H4 (cell line): ENCODE data around the gene KCNC4. TPM values are rescaled to one million over a fixed set of nuclear protein-coding genes. Genes with fewer than 3 reads are reported as not detected.
A peak's percentile ranks its signal among the peaks of the same experiment; 100 is the strongest.

Experiments
- DNase-seq: peaks from one replicate; pipeline ENCODE4 v3.0.0-alpha.2; 2015; ENCODE audit warnings: low spot score
- total RNA-seq: library from RNA; depleted of rRNA; stranded (reverse); fragments of >200 nt; shearing (Covaris generic); gene quantifications from 2 replicates; pipeline ENCODE4 v1.2.3, GENCODE V29; 2014; rRNA removed

The KCNC4 gene
- total RNA-seq: 0.12 and 0.72 TPM in 2 replicates

- DNase-seq: peak; percentile 63
These were observed at the start of gene KCNC4 for GRCh38 chr1:110209715-110210603. Gene KCNC4, plus strand, starts transcription at chr1:110210314. Its CDS starts 1,186 bp downstream, at chr1:110211500.

DNA sequence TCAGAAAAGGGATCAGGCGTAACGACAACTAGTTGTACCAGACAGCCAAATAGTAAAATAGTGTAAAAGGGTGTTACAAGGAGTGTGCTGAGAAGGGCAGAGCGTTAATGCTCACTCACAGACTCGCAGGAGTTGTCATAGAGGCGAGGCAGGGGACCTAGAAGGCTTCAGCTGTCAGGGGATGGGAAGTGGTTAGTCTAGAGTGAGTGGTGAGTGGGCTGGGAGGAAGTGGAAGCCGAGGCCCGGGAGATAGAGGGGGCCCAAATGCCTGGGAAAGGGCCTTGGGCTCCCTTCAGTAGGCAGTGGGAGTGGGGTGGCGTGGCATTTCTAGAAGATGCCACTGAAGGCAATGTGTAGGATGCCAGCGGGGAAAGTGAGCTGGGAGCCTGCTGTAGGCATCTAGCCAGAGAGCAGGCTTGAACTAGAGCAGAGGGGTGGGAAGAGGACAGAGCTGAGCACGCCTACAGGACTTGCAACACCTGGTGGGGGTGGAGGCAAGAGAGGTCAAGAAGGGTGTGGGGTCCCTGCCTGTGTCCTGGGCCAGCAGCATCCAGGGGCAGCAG lies 49.5 kb upstream of the KCNC4 start:
- no peak for DNase-seq

- no peak for DNase-seq
These were observed 48.9 kb upstream of the KCNC4 start for GRCh38 chr1:110161165-110161564.

DNA sequence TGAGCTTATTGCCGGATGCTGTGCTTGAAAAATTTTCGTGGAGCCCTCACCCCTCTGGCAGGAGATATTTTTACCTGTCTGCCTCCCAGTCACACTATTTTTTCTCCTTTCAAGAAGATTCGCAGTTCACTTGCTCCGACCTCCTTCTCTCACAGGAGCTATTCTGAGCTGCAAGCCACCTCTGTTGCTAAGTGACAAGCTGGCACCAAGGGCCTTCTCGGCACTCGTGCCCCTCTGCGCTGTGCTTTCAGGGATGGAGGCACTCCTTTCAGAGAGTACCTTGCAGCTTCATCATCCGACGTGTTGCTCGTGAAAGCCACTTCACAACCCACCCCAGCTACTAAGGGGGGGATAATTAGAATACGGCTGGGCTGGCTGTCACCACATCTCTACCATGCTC lies 48.3 kb upstream of the KCNC4 start:
- no peak for DNase-seq

DNA sequence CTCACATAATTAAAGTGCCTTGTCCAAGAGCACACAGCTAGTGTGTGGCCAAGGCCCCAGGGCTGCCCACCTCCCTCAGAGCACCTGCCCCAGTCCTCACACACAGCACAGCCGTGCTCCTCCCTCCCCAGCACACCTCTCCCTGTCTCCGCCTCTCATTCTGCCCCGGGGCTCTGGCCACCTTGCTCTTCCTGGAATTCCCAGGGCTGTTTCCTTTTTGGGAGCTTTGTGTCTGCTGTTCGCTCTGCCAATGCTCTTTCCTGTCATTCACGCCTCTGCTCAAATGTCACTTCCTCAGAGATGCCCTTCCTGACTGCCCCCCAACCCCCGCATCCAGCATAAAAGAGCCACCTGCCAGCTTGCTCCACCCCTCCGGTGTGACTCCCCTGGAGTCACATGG lies 46.5 kb upstream of the KCNC4 start:
- no peak for DNase-seq

DNA sequence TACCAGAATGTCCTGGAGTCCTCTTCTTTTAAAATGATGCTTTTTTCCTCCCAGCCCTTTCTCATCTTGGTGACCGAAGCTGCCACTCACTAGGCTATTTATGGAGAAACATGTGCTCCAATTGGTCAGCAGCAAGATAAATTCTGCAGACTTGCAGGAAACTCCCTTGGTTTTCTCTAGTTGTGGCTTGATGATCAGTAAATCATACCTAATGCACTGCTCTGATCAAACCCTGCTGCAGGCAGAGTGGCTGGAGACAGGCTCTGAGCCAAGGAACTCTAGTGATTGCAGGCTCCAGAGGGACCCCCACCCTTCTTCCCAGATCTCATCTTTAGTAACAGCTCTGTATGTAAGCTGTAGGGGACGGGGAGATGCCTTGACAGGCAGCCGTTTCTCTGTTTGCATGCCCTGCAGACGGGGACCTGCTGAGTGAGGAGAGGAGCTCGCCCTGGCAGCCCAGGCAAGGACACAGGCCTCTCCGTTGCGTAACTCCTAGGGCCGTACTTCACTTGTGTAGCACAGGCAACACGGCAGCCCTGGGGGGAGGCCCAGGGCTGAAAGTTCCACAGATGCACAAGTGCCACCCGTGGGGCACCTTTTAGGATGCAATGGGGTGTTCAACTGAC lies 45.3 kb upstream of the KCNC4 start:
- no peak for DNase-seq

DNA sequence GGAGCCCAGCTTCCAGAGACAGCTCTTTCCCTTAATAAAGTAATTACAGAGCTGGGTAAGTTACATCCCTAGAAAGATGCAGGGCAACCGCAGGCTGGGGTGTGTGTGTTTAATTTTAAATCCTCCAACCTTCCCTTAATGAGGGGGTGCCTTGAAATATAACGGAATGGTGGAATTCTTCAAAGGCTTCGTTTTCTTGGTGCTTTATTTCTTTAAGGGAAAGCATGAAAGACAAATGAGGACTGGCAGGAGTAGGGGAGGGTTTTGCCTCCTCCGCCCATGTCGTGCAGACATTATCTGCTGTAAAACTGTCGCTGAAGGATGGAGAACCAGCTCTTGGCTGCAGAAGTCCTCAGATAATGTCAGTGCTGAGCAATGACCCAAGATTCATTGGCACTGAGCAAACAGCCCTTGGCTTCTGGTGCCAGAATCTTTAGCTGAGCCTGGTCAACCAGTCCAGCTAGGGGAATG lies 44.3 kb upstream of the KCNC4 start:
- DNase-seq: no peak

DNA sequence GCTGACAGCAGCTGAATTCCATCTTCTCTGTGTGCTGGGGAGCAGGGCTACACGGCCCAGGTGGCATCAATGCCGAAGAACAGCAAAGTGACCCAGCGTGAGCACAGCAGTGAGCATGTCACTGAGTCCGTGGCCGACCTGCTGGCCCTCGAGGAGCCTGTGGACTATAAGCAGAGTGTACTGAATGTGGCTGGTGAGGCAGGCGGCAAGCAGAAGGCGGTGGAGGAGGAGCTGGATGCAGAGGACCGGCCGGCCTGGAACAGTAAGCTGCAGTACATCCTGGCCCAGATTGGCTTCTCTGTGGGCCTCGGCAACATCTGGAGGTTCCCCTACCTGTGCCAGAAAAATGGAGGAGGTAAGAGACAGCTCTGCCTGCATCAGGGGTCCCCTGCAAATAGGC lies 43.3 kb upstream of the KCNC4 start:
- no peak for DNase-seq

DNA sequence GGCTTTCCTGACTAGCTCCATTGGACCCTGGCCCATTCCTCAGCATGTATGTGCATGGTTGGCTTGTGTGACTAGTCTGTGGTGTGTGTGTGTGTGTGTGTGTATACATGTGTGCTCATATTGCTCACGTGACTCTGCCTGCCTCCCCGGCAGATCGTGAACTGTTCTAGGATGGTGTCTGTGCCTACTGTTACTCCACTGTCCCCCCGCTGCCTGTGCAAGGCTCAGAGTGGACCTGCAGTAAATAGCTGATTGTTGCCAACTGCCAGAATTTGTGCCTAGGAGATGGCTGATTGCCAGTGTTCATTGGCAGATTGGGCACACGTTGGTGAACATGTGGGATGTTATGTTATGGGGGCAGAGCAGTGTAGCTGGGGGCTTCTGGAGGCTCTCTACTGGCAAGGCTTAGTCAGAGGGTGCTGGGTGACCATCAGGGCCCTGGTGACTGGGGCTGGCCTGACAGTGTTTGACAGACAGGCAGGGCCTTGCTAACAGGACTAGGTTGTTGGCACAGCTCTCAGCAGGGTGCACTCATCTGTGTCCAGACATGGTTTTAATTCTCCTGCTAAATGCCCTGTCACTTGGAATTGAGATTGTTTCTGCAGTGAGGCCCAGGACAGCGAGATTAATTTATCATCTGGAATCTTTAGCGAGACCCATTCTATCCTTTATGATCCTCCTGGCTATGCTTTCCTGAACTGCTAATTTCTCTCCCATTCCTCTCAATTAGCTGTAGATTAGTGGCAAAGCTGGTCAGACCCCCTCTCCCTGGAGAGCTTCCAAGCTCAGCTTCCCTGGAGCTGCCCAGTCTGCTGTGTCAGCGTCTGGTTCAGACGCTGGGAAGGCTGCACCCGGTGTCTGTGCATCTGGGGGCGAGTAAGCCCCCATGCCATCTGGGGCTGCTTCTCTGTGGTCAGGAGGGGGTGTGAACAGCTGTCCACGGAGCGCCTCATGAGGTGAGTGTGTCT lies 39.1 kb upstream of the KCNC4 start:
- DNase-seq: no peak

DNA sequence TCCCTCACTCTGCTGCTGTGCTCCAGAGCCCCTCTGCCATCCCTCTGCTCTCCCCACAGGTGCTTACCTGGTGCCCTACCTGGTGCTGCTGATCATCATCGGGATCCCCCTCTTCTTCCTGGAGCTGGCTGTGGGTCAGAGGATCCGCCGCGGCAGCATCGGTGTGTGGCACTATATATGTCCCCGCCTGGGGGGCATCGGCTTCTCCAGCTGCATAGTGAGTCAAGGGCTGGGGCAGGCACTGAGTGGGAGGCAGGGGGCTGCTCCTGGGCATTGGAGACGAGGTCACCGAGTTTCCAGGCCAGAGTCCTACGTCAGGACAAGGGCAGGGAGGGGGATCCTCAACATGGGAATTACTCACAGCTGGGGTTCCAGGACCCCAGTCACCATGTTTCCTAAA lies 38.1 kb upstream of the KCNC4 start:
- no peak for DNase-seq

GRCh38 chr1:110173466-110174105 lies 36.5 kb upstream of the KCNC4 start:
- DNase-seq: no peak

DNA sequence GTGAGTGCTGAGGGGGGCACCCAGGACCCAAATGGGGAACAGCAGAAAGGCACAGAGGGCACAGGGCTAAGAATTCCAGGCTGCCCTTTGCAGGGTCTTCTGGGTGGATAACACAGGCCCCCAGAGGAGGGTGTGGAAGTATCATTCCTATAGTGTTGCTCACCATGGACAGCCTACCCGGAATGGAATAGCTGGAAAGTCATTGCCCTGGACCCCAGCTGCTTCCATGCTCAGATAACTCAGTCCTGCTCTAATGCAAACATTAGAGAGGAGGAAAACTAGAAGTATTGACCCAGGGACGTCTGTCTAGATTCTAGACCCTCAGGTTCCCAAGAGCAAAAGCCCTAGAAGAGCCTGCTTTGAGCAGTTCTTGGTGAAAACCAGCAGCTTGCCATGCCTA lies 35.2 kb upstream of the KCNC4 start:
- no peak for DNase-seq

- no peak for DNase-seq
These were observed 33.7 kb upstream of the KCNC4 start for GRCh38 chr1:110176299-110176956.

DNA sequence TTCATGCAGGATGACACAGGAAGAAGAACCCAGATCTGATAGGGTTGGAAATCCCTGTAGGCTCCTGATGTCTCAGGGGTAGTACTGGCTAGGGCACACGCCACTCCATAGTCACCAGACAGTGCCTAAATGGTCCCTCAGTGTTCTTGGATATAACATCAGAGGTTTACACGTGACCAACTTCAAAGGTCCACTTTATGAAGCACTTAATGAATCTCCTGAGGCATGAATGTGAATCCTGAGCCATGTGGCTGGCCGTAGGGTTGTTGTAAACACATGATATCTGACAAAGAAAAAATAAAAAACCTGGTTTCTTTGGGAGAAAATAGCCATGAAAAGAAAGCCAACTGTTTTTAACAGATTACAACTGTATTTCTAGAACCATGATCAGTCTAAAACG lies 32.3 kb upstream of the KCNC4 start:
- no peak for DNase-seq

DNA sequence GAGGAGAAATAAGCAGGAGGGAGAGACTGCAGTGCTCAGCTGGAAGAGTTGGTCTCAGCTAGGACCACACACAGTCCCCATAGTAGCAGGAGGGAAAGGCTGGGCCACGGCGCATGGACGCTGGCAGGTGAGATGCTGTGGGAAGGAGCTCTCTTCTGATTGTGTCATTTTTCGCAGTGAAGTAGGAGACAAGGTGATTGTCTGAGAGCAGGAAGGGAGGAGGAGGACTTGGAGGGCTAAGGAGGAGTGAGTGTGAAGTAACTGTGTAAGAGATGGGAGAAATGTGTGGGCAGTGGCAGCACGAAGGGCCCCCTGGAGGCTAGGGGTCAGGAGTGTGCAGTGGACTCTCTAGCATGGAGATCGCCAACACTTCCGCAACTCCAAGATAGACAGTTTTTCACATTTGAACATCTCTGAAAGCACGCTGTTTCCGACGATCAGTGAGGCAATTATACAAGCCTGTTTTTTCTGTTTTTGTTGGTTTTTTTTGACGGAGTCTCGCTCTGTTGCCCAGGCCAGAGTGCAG lies 26.4 kb upstream of the KCNC4 start:
- DNase-seq: no peak

GRCh38 chr1:110184446-110184845 lies 25.7 kb upstream of the KCNC4 start:
- DNase-seq: no peak

DNA sequence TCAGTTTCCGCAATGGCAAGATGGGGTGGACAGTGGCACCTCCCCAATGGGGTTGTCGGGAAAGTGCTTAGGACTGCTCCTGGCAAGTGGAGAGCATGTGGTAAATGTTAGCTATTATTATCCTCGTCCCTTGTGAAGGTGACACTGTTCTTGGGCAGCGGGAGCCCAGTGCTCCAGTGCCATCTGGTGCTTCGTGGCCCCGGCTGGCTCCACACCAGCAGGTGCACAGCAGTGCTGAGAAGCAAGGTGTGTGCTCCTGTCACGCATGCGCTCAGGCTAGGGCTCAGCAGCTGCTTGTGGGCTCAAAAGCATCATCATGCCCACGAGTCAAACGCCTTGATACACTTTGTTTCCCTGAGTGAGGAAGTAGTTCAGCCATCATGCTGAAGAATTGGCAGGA lies 24.9 kb upstream of the KCNC4 start:
- DNase-seq: no peak

DNA sequence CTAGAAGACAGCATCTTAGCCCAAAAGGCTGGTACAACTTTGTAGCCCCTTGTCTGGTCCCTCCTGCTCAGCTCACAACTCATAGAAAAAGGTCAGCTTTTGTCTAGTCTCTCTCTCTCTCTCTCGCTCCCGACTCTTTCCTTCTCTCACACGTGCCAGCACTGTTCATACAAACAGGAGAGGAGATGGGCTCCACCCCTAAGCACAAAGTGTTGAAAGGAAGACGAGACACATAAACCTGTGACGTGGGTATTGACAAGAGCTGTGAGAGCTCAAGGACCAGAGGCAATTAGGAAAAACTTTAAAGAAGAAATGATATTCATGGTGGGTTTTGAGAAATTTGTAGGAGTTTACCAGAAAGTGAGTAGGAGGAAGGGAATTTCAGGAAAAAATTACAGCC lies 23.6 kb upstream of the KCNC4 start:
- no peak for DNase-seq

DNA sequence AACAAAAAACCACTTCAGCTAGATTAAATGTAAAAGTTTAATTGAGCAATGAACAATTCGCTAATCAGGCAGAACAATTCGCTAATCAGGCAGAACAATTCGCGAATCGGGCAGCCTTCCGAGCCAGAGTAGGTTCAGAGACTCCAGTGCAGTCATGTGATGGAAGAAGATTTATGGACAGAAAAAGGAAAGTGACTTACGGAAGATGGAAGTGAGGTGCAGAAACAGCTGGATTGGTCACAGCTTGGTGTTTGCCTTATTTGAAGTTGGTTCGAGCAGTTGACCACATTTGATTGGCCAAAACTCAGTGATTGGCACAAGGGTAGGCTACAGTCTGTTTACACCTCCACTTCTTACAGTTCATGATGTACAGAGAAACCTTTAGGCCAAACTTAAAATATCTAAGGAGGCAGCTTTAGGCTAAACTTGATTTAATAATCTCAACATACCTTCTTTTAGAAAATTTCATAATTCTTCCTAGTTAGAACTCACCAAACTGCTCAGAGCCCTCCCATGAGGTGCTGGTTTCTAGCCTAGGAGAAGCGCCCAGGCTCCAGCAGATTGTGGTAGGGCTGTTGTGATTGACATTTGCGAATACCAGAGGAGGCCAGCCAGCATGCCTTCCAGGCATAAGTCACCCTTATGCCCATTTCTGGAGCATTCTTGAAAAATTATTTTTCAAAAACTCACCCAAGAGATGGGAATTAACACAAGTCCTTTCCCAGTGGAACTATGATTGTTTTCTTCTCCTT lies 22.8 kb upstream of the KCNC4 start:
- no peak for DNase-seq
